NB4 (cell line): ENCODE results near the gene NEU3.

Experiments
- CTCF ChIP-seq: IDR thresholded peaks from one replicate; pipeline ENCODE4 v1.5.1; 2012; ENCODE audit warnings: low read depth, low read length
- POLR2A ChIP-seq: IDR thresholded peaks from 2 replicates; pipeline ENCODE4 v1.6.1; 2011; ENCODE audit warnings: mild to moderate bottlenecking; ENCODE audit not compliant: insufficient read length; ENCODE audit errors: extremely low read depth
- TF ChIP-seq, protein P1 (sequence below): IDR thresholded peaks from 2 replicates; pipeline ENCODE4 v1.6.1; 2011; ENCODE audit warnings: low read depth, low read length

- TF ChIP-seq CTCF (no peak), POLR2A (no peak)
- TF ChIP-seq, protein P1, sequence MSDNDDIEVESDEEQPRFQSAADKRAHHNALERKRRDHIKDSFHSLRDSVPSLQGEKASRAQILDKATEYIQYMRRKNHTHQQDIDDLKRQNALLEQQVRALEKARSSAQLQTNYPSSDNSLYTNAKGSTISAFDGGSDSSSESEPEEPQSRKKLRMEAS, result no peak
Measured at GRCh38 chr11:75004215-75004614, 15.5 kb downstream of the NEU3 start.
